ENCODE measurements around the gene PANX2.

The PANX2 gene

DNA sequence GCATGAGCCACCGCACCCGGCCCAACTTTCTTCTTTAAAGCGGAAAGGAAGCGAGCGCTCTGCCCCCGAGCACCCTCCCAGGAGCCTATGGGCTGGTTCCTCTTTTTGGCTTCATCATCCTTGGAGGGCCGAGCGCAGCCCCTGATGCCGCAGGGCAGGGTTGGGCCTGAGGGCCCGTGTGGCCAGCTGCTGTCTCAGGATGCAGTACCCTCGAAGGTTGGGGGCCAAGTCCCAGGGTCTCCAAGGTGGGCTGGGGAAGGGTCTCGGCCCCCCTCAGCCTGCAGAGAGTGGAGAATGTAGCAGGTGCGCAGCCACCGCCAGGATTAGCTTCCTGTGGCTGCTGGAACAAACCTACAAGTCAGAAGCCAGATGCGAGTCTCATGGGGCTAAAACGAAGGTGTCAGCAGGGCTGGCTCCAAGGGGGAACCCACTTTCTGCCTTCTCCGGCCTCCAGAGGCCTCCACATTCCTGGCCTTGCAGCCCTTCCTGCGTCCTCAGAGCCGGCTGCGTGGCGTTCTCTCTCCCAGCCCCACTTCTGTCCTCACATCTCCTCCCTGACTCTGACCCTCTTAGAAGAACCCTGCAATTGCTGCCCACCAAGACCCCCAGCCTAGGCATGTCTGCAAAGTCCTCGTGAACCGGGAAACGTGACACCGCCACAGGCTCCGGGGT, 2.9 kb downstream of the PANX2 start:
- no peak for DNase-seq

DNA sequence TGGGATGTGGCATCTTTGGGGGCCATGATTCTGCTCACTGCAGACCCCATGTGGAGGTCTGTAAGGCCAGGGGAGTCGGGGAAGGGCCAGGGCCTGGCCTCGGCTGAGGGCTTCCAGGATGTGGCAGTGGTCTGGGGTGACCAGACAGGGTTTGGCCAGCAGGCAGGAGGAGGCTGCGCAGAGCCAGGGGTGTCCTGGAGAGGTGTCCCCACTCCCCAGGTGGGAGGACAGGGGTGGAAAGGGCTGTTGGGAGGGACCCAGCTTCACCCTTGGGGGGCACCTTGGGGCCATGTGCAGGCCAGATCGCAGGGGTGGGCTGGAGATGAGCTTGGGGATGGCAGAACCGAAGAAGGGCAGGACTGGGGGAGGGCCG, 3.4 kb downstream of the PANX2 start:
- DNase-seq, result no peak

DNA sequence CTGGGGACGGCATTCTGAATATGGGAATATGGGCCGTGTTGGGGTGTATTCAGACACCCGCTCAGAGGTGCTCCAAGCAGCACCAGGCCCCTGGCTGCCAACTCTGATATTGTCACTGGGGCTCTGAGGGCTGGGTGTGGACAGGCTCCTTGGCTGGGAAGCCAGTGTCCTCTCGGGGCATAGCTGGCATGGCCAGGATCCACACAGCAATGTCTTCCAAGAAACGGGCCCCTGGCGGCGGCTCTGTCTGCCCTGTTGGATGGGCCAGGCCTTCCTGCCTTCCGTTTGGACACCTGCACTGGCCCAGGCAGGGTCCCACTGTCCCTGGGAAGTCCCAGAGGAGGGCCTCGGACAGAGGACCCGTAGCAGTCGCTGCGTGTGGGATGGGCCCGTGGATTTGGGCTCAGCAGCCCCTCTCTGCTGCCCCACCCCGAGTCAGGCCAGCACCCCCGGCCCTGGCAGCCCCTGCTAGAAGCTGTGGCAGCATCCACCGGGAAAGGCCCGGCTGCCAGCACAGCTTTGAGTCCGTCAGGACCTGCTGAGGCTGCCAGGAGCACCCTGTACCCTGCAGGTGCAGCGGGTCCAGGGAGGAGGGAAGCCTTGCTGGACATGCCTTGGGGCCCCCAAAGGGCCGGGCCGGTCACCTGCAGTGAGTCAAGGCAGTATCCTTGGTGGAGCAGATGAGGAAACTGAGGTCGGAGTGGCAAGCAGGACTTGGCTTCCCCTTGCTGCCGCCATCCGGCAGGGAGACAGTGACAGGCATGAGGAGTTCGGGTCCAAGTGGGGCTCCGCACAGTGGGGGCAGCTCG, 4.1 kb downstream of the PANX2 start:
- no peak for DNase-seq

DNA sequence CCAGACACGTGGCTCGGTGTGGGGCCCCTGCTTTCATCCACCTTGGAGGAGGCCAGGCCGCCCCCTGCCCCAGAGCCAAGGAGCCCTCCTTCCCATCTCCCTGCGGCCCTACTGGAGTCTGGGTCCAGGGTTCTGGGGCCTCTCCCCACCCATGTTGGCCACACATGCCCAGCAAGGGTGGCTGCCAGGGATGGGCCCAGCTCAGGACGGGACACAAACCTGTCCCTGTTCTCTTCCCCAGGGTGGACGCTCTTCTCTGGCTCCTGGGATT, 4.6 kb downstream of the PANX2 start:
- DNase-seq, result no peak

DNA sequence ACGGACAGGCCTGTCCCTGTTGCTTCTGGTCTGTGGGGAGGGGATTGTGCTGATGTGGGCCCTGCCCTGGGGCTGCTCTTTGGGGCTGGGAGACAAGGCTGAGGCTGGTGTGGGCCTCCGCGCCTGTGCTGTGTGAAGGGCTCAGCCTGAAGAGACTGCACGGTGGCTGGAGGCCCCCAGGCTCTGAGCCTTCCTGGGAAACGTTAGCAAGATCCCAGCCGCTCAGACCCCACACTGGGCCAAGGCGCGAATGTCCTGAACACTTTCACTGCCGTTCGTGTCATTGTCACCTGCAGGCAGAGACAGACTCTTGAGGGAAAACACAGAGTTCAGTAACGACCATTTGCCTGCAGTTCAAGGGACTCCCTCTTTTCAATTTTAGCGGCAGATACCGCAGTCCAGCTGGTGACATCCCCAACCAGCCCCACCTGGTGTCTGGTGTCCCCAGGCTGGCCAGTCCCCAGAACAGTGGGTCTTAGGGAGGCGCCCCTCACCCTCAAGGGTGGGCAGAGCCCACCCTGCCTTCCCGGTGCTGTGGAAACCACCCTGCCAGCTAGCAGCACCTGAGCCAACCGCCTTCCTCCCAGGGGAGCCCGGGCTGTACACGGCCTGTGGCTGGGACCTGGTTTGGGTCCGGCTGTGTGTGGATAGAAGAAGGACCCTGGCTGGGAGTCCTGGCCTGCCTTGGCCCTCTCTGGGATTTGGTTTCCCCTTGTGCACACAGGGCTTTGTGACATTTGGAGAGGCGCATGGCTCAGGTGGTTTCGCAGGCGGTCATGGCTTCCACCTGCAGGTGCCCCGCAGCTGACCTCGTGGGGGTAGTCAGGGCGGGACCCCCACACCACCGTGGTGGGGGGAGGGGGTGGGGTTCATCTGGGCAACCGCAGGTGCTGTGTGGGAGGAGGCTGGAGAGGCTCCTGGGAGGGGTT, 5.7 kb downstream of the PANX2 start:
- no peak for DNase-seq

DNA sequence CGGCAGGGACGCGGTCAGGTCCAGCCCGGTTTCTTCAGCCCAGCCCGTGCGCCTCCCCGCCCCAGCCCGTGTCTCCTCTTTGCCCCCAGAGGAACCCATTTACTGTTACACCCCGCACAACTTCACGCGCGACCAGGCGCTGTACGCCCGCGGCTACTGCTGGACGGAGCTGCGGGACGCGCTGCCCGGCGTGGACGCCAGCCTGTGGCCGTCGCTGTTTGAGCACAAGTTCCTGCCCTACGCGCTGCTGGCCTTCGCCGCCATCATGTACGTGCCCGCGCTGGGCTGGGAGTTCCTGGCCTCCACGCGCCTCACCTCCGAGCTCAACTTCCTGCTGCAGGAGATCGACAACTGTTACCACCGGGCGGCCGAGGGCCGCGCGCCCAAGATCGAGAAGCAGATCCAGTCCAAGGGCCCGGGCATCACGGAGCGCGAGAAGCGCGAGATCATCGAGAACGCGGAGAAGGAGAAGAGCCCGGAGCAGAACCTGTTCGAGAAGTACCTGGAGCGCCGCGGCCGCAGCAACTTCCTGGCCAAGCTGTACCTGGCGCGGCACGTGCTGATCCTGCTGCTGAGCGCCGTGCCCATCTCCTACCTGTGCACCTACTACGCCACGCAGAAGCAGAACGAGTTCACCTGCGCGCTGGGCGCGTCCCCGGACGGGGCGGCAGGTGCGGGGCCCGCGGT, 6.5 kb downstream of the PANX2 start:
- DNase-seq, result no peak

DNA sequence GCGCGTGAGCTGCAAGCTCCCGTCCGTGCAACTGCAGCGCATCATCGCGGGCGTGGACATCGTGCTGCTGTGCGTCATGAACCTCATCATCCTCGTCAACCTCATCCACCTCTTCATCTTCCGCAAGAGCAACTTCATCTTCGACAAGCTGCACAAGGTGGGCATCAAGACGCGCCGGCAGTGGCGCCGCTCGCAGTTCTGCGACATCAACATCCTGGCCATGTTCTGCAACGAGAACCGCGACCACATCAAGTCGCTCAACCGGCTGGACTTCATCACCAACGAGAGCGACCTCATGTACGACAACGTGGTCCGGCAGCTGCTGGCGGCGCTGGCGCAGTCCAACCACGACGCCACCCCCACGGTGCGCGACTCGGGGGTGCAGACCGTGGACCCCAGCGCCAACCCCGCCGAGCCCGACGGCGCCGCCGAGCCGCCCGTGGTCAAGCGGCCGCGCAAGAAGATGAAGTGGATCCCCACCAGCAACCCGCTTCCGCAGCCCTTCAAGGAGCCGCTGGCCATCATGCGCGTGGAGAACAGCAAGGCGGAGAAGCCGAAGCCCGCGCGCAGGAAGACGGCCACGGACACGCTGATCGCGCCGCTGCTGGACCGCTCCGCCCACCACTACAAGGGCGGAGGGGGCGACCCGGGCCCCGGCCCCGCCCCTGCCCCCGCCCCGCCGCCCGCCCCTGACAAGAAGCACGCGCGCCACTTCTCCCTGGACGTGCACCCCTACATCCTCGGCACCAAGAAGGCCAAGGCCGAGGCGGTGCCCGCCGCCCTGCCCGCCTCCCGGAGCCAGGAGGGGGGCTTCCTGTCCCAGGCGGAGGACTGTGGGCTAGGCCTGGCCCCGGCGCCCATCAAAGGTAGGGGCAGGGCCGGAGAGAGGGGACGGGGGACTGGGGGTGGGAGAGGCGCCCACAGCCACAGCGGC, 7.3 kb downstream of the PANX2 start:
- DNase-seq, result no peak

DNA sequence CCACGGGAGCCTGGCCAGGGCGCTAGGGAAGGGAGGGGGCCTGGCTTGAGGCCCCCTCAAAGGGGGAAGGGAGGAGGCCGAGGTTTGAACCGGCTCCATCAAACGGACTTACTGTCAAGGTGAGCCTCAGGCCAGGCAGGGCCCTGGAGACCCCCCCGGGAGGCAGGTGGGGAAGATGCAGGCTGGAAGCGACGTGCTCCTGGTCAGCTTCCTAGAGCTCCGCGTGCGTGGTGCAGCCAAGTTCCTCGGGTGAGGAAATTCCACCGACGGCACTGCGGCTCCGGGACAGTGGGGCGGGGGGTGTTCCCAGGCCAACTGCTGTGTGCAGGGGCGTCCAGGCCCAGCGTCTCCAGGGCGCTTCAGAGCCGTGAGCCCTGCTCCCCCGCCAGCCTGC, 7.9 kb downstream of the PANX2 start:
- no peak for DNase-seq

DNA sequence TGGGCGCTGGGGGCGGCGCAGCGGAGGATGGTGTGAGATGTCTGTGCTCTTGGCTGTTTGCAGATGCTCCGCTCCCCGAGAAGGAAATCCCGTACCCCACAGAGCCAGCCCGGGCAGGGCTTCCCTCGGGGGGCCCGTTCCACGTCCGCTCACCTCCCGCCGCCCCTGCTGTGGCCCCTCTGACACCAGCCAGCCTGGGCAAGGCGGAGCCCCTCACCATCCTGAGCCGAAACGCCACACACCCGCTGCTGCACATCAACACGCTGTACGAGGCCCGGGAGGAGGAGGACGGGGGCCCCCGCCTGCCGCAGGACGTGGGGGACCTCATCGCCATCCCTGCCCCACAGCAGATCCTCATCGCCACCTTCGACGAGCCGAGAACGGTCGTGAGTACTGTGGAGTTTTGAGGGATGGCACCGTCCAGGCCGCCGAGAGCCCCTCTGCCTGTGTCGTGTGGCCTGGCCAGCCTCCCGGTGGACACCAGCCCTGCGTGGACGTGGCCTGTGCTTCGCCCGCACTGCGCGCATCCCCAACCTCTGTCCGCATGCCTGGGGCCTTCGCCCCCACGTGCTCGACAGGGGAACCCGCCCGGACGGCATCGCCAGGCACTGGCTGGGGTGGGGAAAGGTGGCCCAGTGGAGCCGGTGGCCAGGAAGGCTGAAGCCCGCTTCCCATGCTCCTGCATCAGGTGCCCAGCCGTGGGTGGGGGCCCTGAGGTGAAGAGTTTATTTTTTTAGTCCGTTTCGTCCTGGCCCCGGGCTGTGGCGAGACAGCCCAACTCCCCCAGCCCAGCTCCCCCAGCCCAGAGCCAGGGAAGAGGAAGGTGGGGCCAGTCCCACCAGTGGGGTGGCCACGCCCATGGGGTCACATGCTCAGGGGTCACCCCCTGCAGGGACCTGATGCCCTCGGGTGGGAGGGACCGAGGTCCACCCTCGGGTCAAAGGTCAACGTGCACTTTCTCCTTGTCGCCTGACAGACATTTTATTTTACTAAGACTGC, 8.6 kb downstream of the PANX2 start:
- no peak for DNase-seq

DNA sequence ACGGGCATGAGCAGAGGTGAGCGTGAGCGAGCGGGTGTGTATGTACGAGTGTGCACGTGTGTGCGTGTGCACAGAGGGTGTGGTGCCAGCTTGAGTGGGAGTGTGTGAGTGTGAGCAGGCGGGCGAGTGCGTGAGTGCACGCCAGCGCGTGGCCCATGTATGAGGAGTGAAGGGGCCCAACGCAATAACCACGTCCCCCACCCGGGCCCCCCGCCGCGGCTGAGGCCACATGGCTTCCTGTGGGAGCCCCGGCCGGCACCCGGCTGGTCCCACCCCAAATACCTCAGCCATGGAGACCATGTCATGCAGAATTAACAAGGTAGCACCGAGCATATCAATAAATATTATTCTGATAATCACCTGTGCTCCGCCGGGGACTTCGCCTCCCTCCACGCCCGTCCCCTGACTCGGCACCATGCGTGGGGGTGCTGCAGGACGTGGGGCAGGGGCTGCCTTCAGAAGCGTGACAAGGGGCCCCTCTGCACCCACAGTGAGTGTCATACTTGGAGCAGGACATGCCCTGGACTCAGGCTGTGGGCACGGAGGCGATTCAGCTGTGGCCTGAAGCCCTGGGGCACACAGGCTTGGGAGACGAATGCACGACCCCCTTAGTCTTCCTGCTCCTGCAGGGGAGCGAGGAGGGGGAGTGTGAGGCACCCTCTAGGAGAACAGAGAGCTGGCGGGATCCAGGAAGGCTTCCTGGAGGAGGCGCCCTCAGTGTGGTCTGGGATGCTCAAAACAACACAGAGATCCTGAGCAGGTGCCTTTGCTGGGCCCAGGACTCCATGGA, 9.6 kb downstream of the PANX2 start:
- no peak for DNase-seq

DNA sequence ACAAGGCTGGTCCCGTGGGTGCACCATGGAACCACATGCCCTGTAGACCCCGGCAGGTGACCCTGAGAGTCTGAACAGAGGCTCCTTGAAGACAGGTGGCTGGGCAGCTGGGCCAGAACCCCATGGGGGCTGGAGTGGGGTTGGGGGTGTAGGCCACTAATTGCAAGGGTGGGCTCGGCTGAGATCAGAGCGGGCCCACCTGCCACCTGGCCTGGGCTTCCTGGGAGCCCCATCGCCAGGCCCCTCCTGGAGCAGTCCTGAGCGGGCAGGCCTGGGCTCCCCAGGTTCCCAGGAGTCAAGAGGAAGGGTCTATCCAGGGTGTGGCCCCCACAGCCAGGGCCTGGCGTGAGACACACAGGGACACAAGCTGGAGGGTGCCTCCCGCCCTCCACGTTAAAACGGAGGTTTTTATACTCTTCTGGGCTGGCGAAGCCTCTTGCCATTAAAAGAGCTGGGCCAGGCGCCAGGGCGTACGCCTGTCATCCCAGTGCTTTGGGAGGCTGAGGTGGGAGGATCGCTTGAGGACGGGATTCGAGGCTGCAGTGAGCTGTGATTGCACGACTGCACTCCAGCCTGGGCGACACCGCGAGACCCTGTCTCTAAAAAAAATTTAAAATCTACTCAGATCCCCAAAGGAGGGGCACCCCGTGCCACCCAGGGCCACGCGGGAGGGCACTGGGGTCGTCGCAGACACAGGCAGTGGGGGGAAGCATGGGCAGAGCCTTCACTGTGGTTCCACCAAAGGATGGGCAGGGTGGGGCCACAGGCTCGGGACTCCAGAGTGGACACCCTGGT, 10.4 kb downstream of the PANX2 start:
- DNase-seq, result no peak

DNA sequence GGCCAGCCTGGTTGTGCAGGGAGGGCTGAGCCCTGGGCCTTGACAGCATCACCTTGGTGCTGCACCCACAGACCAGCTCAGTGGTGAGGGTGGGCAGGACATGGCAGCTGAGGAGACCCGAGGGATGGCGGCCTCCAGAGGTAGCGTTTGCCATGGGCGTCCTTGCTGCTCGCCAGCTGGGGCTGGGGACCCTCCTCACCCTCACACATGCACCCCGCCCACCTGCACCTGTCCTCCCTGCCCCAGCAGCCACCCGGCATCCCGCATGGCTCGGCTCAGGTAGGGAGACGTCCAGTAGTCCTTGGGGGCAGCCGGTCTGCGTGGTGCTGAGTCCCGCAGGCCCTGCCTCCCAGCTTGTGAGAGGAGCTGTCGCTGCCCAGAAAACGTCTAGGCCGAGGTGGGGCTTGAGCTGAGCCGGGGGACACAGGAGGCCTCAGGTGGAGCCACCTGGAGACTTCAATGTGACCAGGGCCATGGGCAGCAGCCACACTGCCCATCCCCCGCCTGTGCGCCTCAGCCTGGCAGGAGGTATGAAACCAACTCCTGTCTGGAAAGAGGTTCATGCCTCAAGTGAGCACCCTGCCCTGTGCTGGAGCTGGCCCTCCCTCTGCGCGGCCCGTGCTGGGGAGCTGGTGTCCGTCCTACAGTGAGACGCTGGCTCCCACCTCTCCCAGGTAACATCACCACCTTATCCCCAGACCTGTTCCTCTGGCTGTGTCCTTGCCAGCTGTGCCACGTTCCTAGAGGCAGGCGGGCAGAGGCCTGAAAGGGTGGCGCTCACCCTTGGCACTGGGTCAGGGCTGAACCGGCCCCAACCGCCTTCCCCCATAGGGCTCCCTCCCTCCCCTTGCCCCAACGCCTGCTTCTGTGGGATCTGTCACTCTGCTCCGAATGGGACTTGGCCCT, 11.9 kb downstream of the PANX2 start:
- no peak for DNase-seq

DNA sequence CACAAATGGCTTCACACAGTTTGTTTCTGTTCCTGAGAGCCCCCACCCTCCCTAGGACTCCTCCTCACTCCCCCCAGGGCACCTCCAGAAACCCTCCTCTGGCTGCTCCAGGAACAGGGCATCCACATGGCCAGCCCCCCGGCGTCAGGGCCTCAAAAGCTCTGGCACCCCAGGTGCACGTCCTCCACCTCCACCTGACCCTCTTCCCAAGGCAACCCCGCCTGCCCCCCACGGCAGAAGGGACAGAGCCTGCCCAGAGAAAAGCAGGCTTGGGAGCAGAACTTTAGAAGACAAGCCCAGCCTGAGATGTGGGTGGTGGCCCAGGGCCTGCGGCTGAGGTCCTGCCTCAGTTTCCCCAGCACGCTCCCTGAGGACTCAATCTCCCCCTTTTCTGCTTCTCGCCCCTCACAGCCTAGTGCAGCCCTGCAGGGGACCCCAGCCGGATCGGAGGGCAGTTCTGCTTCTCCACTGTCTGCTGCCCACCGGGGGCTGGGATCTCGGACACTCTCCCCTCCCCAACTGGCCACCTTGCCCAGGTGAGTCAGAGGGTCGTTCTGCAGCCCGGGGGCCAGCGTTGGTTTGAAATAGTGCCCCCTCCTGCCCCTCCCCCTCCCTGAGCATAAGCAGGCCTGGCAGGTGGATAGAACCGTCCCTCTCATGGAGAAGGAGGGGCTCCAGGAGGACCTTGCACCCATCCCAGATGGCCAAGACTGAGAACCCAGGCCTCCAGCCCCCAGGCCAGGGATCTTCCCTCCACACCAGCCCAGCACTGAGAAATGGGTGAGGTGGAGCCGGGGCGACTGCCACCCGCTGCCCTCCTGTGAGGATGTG, 12.8 kb downstream of the PANX2 start:
- DNase-seq, result no peak

DNA sequence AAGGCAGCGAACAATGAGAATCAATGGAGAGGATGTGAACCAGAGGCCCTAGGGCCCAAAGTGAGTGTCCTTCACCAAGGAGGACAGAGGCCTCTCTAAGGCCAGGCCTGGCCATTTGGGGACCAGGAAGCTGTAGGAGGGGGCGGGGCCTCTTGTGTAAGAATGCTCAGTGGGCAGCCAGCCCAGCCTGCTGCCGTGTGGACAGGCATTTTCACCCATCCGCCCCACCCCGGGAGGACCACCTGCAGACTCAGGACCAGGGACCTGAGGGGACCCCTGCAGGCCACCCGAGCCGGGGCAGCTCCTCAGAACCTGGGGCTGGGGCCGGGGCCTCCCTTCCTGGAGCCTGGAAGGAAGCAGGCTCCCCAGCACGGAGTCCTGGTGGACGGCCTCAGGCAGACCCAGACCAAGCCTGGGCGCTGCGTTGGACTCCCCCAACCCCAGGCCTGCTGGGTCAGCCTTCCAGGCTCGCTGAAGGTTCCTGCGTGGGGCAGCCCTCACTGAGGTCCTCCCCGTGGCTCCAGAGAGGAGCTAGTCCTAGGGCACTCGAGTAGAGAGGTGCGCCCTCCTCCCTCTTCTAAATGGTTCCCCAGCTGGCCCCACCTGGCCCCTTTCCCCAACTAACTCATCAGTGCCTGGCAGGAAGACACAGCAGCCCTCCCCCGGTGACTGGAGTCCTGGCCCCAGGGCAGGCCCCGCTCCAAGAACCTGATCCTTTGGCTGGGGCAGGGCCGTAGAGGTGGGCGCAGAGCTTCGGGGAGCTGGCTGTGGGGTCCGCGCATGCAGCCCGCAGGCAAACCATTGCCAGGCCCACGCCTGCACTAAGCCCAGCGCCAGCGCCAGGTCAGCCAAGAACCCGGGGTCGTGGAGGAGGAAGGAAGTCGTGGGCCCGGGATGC, 13.7 kb downstream of the PANX2 start:
- no peak for DNase-seq

DNA sequence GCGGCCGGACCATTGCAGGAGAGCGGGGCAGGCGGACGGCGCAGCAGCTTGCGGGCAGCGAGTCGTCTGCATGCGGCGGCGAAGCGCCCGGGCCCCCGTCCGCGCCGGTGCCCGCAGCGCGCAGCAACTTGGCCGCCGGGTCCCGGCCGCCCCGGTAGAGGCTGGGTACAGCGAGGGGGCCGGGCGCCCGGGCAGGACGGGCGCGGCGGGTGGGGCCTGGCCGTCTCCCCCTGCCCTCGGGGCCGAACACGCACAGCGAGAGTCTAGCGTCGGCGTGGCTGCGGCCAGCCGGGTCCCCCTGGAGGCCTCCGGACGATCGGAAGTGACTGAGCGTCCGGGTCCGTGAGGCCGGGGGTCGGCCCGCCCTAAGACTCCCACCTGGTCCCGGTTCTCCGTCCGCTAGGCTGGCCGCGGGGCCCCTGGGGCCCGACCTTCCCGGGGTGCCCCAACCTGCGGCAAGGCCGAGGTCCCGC, 14.4 kb downstream of the PANX2 start:
- DNase-seq, result no peak

All from NCI-H1436 treated with DMSO at 0.1 percent for 48 hours (cell line).